Thyroid gland (tissue), 4 donors: ENCODE measurements around the gene SRBD1. TPM values are rescaled to one million over a fixed set of nuclear protein-coding genes. Genes with fewer than 3 reads are reported as not detected.

ENCODE experiments used
- DNase-seq, 2 donors: peaks; one replicate each; pipeline ENCODE4 v3.0.0-alpha.2; 2019
- H3K27ac ChIP-seq, 3 donors: fragments of 200-600 bp; sonication (generic); 1 replicate in 2 of 3; 2 replicates in 1 of 3; pipeline ENCODE4 v1.5.1; 2016 to 2019; ENCODE audit warnings: mild to moderate bottlenecking in 1 of 3, moderate library complexity in 1 of 3
- H3K27me3 ChIP-seq: fragments of 200-600 bp; sonication (generic); one replicate; pipeline ENCODE4 v1.5.1; 2019
- H3K36me3 ChIP-seq, 2 donors: fragments of 200-600 bp; sonication (generic); one replicate each; pipeline ENCODE4 v1.5.1; 2016 to 2019
- H3K4me1 ChIP-seq, 2 donors: fragments of 200-600 bp; sonication (generic); one replicate each; pipeline ENCODE4 v1.5.1; 2017 to 2019
- H3K4me3 ChIP-seq, 3 donors: fragments of 200-600 bp; sonication (generic); replicated peaks in 1 of 3; 1 replicate in 2 of 3; 2 replicates in 1 of 3; pipeline ENCODE4 v1.5.1; 2016; ENCODE audit warnings: mild to moderate bottlenecking in 1 of 3
- H3K9me3 ChIP-seq: fragments of 200-600 bp; sonication (generic); one replicate; pipeline ENCODE4 v1.5.1; 2017
- CTCF ChIP-seq, 6 experiments: fragments of 200-600 bp in 3 of 6; fragments of 450-650 bp in 3 of 6; sonication (generic) in 3 of 6; IDR thresholded peaks; one replicate each; pipeline ENCODE4 v1.5.1; 2016 to 2019; ENCODE audit warnings: antibody characterized with exemption in 6 of 6, mild to moderate bottlenecking in 2 of 6, inconsistent platforms in 1 of 6, moderate library complexity in 1 of 6
- POLR2A ChIP-seq, 2 donors: fragments of 450-650 bp; IDR thresholded peaks; one replicate each; pipeline ENCODE4 v1.6.1; 2017; ENCODE audit warnings: antibody characterized with exemption in 2 of 2, mild to moderate bottlenecking in 2 of 2, moderate library complexity in 1 of 2
- WGBS, 2 donors: methylation state at CpG; one replicate each; pipeline ENCODE4 v1.1.5; 2017; 5-methylcytosine and 5-hydroxymethylcytosine counted together
- intact Hi-C: fragments of 100-400 bp; cut with DNase I; formaldehyde crosslinking; loops from one replicate; pipeline ENCODE4 v1.15.1; 2023
- total RNA-seq, 4 donors: library from RNA; depleted of rRNA; stranded (reverse); fragments of >200 nt; gene quantifications; one replicate each; pipeline ENCODE4 v1.2.3, GENCODE V29; 2016

SRBD1 gene
- total RNA-seq, 4 donors from 2014 or later, result 23.1 to 33.3 (median 27.2) TPM

- WGBS, 2 donors, result 84 to 90% methylated on average over 2 of the region's 2 CpGs
- DNase-seq, result no peak
- Histone ChIP-seq H3K4me3 (no peak overlapping the region), H3K9me3 (no peaks in the 10 kb centered on the region), H3K27ac (no peak overlapping the region), H3K27me3 (no peaks in the 10 kb centered on the region), H3K4me1 (peaks cover 17 to 20% of the 10 kb centered on the region in 2 donors), H3K36me3 (no peaks in the 10 kb centered on the region)
- intact Hi-C loops, result no loop called here
- TF ChIP-seq CTCF (IDR thresholded peaks at IDR 0.05), result no peak
- TF ChIP-seq POLR2A (IDR thresholded peaks at IDR 0.05), result no peak
These were observed 37.6 kb upstream of the SRBD1 start for GRCh38 chr2:45648636-45649035.

GRCh38 chr2:45647986-45648520, 37.0 kb upstream of the SRBD1 start:
- TF ChIP-seq CTCF (IDR thresholded peaks at IDR 0.05), result no peak
- no peaks in the 10 kb centered on the region for H3K9me3 ChIP-seq
- WGBS, 2 donors, result 85 to 95% methylated on average over 3 of the region's 3 CpGs
- DNase-seq, result no peak
- no peaks in the 10 kb centered on the region for H3K36me3 ChIP-seq
- H3K4me3 ChIP-seq, result no peak overlapping the region
- H3K27ac ChIP-seq, result no peak overlapping the region
- no peaks in the 10 kb centered on the region for H3K27me3 ChIP-seq
- peaks cover 16 to 24% of the 10 kb centered on the region in 2 donors for H3K4me1 ChIP-seq
- intact Hi-C loops, result no loop called here

- Histone ChIP-seq H3K36me3 (no peaks in the 10 kb centered on the region), H3K27me3 (no peaks in the 10 kb centered on the region), H3K4me3 (no peak overlapping the region), H3K27ac (no peak overlapping the region), H3K4me1 (peaks cover 15 to 19% of the 10 kb centered on the region in 2 donors), H3K9me3 (no peaks in the 10 kb centered on the region)
- TF ChIP-seq POLR2A (IDR thresholded peaks at IDR 0.05), result no peak
- TF ChIP-seq CTCF (IDR thresholded peaks at IDR 0.05), result no peak
- no peak for DNase-seq
- intact Hi-C loops, result no loop called here
- 79 to 82% methylated on average over 9 of the region's 9 CpGs for WGBS, 2 donors
These were observed 36.3 kb upstream of the SRBD1 start for GRCh38 chr2:45647356-45647755.

- WGBS, 2 donors, result 95 to 100% methylated on average over 2 of the region's 2 CpGs
These were observed 35.2 kb upstream of the SRBD1 start for GRCh38 chr2:45646289-45646688.

More at GRCh38 chr2:45646289-45646688, 35.2 kb upstream of the SRBD1 start:
- DNase-seq, result no peak
- intact Hi-C loops, result no loop called here
- Histone ChIP-seq H3K27ac (no peak overlapping the region), H3K4me1 (peaks cover 14 to 15% of the 10 kb centered on the region in 2 donors), H3K9me3 (no peaks in the 10 kb centered on the region), H3K27me3 (no peaks in the 10 kb centered on the region), H3K36me3 (no peaks in the 10 kb centered on the region), H3K4me3 (no peak overlapping the region)
- TF ChIP-seq CTCF (IDR thresholded peaks at IDR 0.05), result no peak
- no peak for TF ChIP-seq POLR2A (IDR thresholded peaks at IDR 0.05)
